Glomerular endothelial cell (primary cell): ENCODE measurements around the gene UPK3B. TPM values are rescaled to one million over a fixed set of nuclear protein-coding genes. Genes with fewer than 3 reads are reported as not detected.
"Not testable (repeated sequence)": the region's sequence is repeated elsewhere in the genome, so short reads cannot be mapped to it uniquely, and the experiment has no call there.

Experiments used
- DNase-seq: peaks from one replicate; pipeline ENCODE4 v3.0.0-alpha.2; 2011; ENCODE audit warnings: low read depth, low spot score; ENCODE audit errors: extremely low read depth
- total RNA-seq: library from RNA; depleted of rRNA; stranded (reverse); fragments of >200 nt; gene quantifications from 2 replicates; pipeline ENCODE4 v1.2.3, GENCODE V29; 2015

UPK3B gene
- total RNA-seq, 1 donor from 2014 or later = 1.1 TPM

- DNase-seq = no peak
These were observed 2.8 kb downstream of the UPK3B start for GRCh38 chr7:76512941-76513816.

GRCh38 chr7:76513817-76514799 lies 3.8 kb downstream of the UPK3B start:
- DNase-seq = no peak

GRCh38 chr7:76514926-76515771 lies 4.8 kb downstream of the UPK3B start:
- no peak for DNase-seq

GRCh38 chr7:76515999-76516443 lies 5.7 kb downstream of the UPK3B start:
- no peak for DNase-seq

- not testable (repeated sequence) for DNase-seq
These were observed 6.6 kb downstream of the UPK3B start for GRCh38 chr7:76516932-76517331.

GRCh38 chr7:76526183-76526582 lies 15.8 kb downstream of the UPK3B start:
- not testable (repeated sequence) for DNase-seq

GRCh38 chr7:76531643-76532042 lies 21.3 kb downstream of the UPK3B start:
- not testable (repeated sequence) for DNase-seq

GRCh38 chr7:76543197-76543596 lies 32.8 kb downstream of the UPK3B start, which contains the start of gene SPDYE16:
TSS of gene SPDYE16 (minus strand) at chr7:76543297. CDS start at chr7:76541459, 1,838 bp downstream.
- not testable (repeated sequence) for DNase-seq

GRCh38 chr7:76549025-76549854 lies 38.9 kb downstream of the UPK3B start:
- not testable (repeated sequence) for DNase-seq

GRCh38 chr7:76549855-76550248 lies 39.5 kb downstream of the UPK3B start:
- DNase-seq = not testable (repeated sequence)

- DNase-seq = not testable (repeated sequence)
These were observed 41.6 kb downstream of the UPK3B start for GRCh38 chr7:76551992-76552391.

GRCh38 chr7:76559685-76560084 lies 49.3 kb downstream of the UPK3B start:
- DNase-seq = not testable (repeated sequence)

GRCh38 chr7:76560157-76560556 lies 49.8 kb downstream of the UPK3B start:
- not testable (repeated sequence) for DNase-seq

GRCh38 chr7:76561342-76561741 lies 51.0 kb downstream of the UPK3B start:
- not testable (repeated sequence) for DNase-seq

GRCh38 chr7:76565001-76565400 lies 54.6 kb downstream of the UPK3B start:
- not testable (repeated sequence) for DNase-seq
